GM19239 (cell line): ENCODE data around the gene CEP72.
"Not testable (repeated sequence)": the region's sequence is repeated elsewhere in the genome, so short reads cannot be mapped to it uniquely, and the experiment has no call there.

Source experiments
- DNase-seq: peaks from one replicate; pipeline ENCODE4 v3.0.0; 2011; ENCODE audit warnings: low spot score; ENCODE audit not compliant: insufficient read length
- FAIRE-seq: peaks from 2 replicates; lab custom pipeline; 2011; peaks lifted over from hg19 to GRCh38; lab: Jason Lieb, UNC

CEP72 gene

DNA sequence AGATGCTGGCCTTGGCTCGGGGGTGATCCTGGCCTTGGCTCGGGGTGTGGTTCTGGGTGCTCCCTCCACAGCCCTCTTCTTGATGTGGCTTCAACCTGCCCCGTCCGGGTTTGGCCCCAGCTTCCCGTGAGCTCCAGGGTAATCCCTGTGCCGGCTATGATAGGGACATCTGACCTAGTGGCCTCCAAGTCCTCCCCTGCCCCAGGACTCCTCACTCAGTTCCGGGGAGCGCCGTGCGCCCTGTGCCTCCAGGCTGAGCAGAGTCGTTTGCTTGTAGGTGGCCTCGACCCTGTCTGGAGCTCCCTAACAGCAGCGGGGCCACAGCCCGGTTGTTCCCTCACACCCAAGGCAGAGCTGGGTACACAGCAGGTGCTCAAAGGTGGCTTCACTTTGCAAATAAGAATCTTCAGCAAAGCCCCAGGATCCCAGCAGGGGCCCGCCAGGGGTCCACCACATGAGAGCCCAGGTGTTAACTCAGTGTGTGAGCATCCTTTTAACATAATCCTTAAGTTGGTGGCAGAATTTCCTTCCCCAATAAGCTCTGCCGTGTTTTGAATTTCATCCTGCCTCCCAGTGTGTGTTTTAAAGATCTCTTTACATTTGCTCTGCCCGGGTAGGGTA, 32.3 kb upstream of the CEP72 start:
- FAIRE-seq (no peak), DNase-seq (no peak)

DNA sequence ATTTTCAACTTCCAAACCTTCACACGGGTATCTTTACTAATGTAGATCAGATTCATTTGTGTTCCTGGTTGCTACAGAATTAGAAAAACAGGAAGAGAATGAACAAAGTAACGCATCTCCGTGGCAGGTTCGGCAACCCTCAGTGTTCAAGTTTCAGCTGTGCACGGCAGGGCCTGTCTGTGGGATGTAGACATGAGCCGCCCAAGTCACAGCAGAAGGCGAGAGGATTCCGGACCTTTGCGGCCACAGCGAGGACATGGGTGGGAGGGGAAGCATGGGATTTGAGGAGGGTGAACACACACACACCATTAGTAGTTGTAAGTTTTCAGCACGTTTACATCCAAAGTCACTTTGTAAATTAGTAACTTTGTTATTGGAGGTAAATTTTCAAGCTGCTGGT, 31.7 kb upstream of the CEP72 start:
- no peak for DNase-seq
- FAIRE-seq = no peak

DNA sequence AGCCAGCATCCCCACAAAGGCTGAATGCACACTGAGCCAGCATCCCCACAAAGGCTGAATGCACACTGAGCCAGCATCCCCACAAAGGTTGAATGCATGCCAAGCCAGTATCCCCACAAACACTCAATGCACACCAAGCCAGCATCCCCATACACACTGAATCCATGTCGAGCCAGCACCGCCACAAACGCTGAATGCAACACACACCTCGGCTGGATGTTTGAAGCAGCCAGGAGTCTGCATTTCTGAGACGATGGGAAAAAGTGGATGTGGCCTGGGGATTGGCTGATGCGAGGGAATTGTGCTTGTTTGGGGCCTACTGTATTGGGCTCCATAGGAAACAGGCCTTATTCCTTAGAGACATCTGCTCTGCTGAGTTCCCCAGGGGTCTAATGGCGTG, 30.9 kb upstream of the CEP72 start:
- DNase-seq (no peak), FAIRE-seq (no peak)

DNA sequence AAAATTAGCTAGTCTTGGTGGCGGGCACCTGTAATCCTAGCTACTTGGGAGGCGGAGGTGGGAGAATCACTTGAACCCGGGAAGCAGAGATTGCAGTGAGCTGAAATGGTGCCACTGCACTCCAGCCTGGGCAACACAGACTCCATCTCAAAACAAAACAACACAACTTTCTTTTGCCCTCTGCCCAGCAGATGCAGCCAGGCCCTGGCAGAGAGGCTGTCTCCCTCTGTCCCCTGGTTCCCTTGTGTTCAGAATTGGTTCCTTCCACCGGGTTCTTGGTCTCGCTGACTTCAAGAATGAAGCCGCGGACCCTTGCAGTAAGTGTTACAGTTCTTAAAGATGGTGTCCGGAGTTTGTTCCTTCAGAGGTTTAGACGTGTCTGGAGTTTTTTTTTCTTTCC, 30.2 kb upstream of the CEP72 start:
- FAIRE-seq (no peak), DNase-seq (no peak)

DNA sequence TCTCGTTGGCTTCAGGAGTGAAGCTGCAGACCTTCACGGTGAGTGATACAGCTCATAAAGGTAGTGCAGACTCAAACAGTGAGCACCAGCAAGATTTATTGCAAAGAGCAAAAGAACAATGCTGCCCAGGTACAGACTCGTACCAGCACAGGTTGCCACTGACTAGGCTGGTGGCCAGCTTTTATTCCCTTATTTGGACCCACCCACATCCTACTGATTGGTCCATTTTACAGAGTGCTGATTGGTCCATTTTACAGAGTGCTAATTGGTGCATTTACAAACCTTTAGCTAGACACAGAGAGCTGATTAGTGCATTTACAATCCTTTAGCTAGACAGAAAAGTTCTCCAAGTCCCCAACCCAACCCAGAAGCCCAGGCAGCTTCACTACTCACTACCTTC, 29.7 kb upstream of the CEP72 start:
- DNase-seq, FAIRE-seq: not testable (repeated sequence)

DNA sequence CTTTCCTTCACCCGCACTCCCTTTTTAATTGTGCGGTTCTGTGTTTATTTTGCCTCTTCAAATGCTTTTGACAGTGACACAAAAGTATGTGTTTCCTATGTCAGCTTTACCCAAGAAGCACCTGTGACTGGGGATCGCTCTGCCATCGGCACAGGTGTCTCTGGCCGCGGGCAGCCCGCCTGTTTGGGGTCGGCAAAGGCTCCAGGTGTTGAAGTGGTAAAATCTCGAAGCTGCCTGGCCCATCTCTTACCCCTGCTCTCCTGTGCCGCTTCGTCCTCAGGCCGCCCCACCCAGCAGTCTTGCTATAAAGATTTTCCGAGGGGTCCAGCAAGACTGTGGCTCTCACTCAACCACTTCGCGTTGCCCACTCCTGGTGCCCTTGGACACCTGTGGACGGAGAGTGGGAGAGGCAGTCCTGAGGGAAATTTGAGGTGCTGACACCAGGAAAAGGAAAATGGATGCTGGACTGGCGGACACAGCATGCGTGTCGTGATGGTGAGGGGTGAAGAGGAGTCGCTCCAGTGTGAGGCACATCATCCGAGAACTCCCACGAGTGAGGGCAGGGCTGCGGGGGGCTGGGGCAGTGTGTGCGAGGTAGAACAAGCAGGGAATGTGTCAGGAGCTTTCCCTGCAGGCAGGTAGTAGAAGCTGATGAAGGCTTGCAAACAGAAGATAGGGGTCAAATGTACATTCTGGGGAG, 29.1 kb upstream of the CEP72 start:
- DNase-seq (no peak), FAIRE-seq (no peak)

DNA sequence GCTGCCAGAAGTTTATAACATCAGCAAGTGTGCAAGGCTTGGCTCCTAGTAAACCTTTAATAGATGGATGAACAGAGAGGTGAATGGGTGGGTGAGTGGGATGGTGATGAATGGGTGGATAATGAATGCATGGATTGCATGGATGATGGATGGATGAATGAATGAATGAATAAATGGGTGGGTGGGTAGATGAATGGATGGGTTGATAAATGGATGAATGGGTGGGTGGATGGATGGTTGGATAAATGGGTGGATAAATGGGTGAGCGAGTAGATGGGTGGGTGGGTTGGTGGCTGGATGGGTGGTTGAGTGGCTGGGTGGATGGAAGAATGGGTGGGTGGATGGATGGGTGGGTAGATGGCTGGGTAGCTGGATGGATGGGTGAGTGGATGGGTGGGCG, 28.5 kb upstream of the CEP72 start:
- FAIRE-seq (no peak), DNase-seq (no peak)

DNA sequence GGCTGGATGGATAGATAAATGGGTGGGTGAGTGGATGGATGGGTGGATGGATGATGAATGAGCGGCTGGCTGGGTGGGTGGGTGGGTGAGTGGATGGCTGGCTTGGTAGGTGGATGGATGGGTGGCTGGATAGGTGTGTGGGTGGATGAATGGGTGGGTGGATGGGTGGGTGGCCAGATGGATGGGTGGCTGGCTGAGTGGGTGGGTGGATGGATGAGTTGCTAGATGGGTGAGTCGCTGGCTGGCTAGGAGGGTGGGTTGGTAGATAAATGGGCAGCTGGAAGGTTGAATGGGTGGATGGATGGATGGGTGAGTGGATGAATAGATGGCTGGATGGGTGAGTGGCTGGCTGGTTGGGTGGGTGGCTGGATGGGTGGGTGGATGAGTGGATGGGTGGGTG, 27.9 kb upstream of the CEP72 start:
- FAIRE-seq = no peak
- DNase-seq = no peak

DNA sequence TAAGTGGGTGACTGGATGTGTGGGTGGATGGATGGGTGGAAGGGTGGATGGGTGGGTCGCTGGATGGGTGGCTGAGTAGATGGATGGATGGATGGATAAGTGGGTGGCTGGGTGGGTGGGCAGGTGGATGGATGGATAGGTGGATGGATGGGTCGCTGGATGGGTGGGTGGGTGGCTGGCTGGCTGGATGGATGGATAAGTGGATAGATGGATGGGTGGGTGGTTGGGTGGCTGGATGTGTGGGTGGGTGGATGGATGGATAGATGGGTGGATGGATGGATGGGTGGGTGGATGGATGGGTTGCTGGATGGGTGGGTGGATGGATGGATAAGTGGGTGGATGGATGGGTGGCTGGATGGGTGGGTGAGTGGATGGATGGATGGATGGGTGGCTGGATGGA, 27.3 kb upstream of the CEP72 start:
- DNase-seq = no peak
- FAIRE-seq = no peak

DNA sequence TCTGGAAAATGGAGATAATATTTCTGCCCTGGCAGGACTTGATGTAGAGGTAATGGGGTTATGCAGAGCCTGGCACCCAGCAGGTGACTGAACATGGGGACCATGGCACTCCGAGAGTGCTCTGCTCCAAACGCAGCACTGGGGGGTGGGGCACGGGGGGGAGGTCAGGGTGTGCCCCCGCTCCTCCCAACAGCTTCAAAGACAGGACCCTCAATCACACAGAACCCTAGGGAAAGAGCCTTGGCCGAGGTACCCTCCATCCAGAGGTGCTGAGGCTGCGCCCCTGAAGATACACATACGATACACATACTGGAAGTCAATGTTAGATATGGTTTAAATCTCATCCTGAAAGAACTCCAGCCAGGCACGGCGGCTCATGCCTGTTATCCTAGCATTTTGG, 26.6 kb upstream of the CEP72 start:
- no peak for DNase-seq
- no peak for FAIRE-seq

DNA sequence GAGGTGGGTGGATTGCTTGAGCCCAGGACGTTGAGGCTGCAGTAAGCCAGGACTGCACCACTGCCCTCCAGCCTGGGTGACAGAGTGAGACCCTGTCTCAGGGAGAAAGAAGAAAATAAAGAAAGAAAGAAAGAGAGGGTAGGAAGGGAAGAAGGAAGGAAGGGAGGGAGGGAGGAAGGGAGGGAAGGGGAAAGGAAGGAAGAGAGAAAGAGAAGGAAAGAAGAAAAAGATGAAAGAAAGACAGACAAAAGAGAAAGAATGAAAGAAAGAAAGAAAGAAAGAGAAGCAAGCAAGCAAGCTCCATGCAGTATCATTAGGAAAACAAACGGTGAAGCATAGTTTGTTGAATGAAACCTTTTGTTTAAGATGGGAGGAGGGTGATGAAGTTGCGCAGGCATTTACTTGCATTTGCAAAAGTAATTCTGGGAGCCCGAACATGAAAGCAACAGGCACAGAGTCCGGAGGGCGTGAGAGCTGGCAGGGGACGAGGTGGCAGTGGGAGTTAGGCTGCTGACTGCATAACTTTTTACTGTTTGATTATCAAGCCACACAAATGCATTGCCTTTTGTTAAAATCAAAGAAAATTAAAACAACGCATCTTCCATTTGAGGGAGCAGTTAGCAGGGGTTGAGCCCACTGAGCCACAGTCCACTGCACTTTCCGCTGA, 26.0 kb upstream of the CEP72 start:
- FAIRE-seq (no peak), DNase-seq (no peak)

DNA sequence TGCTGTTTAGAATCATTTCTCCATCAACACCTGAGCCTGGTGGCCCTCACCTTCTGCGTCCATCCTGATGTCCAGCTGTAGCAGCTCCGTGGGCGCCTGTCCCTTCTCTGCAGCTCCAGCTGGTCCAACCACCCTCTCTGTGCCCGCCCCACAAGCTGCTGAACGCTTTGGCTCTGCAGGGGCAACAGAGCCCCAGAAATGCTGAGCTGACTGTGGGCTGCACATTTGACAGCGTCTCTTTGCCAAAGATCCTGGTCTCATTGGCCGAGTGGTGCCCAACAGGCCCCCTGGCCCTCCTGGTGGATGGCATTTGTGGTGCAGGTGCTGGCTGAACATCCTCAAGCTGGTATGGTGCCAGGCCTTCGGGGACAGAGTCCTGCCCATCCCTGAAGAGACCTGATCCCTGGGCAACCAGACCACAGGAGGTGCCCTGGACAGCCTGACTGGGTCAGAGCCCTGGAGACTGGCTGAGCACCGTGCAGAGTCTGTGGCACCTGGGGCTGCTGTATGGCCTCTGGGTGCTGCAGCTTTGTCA, 25.3 kb upstream of the CEP72 start:
- FAIRE-seq (no peak), DNase-seq (no peak)

DNA sequence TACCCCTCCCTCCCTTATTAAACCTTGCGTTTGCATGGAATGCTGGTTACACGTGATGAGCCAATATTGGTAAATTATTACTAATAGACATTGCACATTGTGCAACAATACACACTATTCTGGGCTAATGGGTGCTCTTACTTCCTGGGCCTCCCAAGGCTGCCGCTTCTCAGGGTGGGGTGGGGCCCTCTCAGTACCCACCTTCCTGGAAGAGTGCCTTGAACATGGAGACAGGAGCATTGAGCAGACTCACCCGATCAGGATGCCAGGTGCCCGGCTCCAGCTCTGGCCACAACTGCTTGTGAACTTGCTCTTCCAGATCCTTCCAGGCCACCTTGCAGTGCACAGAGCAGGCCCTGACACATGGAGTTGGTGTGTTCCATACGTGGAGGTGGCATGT, 24.7 kb upstream of the CEP72 start:
- DNase-seq (no peak), FAIRE-seq (no peak)

DNA sequence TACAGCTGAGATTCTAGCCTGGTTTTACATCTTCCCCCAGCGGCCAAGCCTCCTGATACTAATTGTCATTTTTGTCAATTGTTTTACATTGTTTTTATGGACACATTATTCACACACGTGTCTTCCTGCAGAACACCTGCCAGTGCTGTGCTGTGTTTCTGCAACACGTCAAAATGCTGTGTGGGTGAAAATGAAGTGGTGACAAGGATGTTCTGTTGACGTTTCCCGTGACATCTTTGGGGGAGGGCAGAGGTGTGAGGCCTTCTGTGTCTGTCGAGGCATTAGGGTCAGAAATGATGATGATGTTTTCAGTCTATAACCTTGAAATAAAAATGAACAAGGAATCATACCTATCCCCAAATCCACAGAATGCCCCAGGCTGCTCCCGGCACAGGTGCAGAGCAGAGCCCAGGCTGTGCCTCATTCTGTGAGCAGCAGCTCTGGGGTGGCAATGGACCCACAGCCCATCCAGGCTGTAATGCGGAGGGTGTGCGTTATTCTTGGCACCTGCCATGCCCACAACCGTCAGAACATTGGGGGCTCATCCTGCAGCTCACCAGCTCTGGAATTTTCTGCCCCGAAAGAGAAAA, 23.6 kb upstream of the CEP72 start:
- FAIRE-seq (no peak), DNase-seq (no peak)

DNA sequence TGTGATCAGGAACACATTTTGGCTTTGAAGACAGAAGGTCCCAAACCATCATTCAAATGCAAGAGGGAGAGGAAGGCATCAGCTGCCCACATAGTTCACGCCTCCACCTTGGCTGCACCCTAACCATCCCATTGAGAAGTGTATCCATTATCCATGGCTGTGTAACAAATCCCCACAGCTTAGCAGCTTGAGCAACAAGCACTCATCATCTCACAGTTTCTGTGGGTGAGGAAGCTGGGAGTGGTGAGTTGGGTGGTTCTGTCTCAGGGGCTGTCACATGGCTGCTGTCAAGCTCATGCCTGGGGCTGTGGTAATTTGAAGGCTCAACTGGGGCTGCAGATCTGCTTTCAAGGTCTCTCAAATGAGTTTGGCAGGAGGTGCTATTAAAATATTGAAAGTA, 23.0 kb upstream of the CEP72 start:
- DNase-seq = no peak
- FAIRE-seq = no peak

DNA sequence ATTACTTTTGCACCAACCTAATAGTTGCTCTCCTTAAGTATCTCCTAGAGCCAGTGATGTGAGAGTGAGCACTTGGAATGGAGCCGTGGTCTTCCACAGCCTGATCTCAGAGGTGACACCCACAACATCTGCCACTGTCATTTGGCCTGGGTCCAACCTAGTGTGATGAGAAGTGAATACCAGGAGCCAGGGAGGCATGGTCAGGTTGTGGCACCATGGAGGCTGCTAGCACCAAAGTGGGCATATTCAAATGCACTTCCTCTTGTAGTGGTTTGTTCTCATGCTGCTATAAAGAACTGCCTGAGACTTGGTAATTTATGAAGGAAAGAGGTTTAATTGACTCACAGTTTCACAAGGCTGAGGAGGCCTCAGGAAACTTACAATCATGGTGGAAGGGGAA, 22.6 kb upstream of the CEP72 start:
- no peak for FAIRE-seq

DNA sequence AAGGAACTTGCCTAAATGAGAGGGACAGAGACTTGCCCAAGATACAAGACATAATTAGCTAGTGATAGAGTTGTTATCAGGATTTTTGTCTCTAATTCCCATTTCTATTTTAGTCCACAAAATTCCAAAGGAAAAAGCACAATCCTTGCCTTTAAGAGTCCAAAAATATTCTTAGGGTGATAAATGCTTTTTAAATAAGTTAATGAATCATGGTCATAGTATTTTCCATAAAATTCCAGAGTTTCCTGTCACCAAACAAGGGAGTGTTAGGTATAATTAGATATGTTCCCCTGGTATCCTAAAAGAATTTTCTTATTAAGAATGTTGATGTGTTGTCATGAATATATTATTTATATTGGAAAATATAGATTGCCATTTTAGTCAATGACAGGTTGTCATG, 21.8 kb upstream of the CEP72 start:
- FAIRE-seq (no peak), DNase-seq (no peak)

More for the DNA sequence above, 22.6 kb upstream of the CEP72 start:
- no peak for DNase-seq

DNA sequence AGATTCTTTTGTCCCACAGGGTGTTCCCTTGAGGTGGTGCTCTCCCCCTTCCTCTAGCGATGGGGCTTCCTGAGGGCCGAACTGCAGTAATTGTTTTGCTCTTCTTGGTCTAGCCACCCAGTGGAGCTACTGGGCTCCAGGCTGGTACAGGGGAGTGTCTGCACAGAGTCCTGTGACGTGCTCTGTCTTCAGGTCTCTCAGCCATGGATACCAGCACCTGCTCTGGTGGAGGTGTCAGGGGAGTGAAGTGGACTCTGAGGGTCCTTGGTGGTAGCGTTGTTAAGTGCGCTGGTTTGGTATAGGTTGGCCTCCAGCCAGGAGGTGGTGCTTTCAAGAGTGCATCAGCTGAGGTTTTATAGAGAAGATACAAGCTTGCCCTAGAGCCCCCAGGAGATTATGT, 20.4 kb upstream of the CEP72 start:
- DNase-seq (no peak), FAIRE-seq (no peak)

DNA sequence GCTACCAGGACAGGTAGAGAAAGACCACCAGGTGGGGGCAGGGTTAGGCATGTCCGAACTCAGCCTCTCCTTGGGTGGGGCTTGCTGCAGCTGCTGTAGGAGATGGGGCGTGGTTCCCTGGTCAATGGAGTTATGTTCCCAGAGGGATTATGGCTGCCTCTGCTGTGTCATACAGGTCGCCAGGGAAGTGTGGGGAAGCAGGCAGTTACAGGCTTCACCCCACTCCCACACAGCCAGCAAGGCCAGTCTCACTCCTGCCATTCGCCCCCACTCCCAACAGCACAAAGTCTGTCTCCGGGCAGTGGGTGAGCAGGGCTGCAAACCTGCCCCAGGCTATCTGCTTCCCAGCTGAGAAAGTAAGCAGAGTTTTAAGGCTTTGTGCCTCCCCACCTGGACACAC, 20.0 kb upstream of the CEP72 start:
- DNase-seq = no peak
- no peak for FAIRE-seq

DNA sequence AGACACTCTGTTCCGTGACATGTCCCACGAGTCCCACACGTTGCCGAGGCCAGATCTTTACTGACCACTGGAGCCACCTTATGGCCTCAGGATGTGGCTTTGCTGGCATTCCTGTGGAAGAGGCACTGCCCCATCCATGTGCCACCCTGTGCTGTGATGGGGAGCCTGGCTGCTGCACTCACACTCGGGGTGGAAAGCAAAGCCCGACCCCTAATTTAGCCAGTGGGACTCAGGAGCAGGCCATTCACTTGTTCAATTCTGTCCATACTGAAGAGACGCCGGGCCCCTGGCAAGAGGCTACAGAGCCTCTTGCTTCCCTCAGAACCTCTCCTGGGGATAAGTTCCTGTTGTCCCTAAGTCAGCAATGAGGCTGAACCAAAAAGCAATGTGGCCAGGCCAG, 18.6 kb upstream of the CEP72 start:
- no peak for DNase-seq
- FAIRE-seq = no peak

DNA sequence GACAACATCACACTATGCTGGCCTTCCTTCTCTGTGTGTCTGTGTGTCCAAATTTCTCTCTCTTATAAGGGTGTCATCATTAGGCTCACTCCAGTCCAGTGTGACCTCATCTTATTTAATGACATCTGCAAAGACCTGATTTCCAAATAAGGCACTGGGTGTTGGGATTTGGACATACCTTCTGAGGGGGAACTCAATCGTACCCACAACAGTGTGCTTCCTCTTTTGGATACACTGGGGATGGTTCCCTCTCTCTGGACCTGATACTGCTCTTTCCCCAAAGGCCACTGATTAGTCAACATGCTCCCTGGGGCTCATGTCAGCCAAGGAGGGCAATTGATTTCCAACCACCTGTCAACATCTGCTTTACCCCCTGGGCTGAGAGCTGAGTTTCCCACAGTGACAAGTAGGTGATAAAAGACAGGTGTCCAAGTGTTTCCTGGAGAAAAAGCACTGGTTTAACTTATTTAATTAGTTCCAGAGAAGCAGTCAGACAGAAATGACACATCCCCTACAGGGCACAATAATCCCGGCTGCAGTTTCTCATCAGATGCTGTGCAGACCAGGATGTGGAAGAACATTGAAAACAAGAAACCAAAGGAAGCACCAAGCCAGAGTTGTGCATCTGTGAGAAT, 17.8 kb upstream of the CEP72 start:
- DNase-seq = no peak
- no peak for FAIRE-seq
